Stimulated activated CD8-positive, alpha-beta memory T cell treated with anti-CD3 and anti-CD28 coated beads, Interleukin-15, amount 100 ng/mL, for 48 hours (primary cell): Measurements from ENCODE around the gene PPP1R3C.
A peak's percentile ranks its signal among the peaks of the same experiment; 100 is the strongest.

Source experiments
- DNase-seq, 2 donors: peaks; one replicate each; pipeline ENCODE4 v3.0.0-alpha.2; 2020; ENCODE audit warnings: low read depth in 2 of 2

PPP1R3C gene

DNA sequence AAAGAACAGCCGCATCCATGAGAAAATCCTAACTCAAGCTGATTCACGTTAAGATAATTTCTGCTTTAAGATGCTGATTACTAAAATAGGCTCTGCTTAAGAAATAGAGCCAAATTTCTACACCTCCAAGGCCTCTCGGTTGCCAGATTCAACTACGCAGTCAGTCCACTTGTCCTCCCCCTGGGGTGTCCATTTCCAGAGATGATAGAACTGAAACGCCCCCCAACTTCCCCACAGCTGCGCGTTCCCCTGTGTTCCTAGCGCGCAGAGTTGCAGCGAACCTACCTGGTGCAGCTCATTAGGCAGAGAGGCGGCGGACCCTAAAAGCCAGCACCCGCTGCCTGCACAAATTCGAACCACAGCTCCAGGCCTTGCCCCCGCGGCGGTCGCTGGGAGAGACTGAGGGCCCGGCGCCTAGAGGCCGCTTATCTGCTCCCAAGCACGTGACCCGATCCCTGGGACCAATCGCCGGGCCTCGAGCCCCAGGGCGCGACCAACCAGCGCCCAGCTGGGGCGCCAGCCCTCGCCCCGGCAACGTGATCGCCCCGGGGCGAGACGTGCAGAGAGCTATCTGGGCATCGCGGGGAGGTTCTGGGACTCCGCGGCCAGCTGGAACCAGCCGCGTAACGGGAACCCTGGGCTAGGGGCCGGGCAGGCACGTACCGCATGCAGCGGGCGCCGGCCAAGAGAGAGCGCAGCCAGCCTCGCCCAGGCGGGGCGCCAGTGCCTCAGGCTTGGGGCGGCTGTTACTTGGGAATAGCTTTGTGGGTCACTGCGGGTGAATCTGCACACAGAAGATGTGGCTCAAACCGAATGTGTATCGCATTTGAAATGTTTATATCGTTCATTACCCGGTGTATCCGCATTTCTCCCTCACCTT is at the start of gene PPP1R3C:
Gene PPP1R3C, minus strand, starts transcription at position 401 of the 880 bp plus-strand sequence. Its CDS starts 102 bp downstream, at position 299.
- peak; percentile 35 to 47 for DNase-seq

DNA sequence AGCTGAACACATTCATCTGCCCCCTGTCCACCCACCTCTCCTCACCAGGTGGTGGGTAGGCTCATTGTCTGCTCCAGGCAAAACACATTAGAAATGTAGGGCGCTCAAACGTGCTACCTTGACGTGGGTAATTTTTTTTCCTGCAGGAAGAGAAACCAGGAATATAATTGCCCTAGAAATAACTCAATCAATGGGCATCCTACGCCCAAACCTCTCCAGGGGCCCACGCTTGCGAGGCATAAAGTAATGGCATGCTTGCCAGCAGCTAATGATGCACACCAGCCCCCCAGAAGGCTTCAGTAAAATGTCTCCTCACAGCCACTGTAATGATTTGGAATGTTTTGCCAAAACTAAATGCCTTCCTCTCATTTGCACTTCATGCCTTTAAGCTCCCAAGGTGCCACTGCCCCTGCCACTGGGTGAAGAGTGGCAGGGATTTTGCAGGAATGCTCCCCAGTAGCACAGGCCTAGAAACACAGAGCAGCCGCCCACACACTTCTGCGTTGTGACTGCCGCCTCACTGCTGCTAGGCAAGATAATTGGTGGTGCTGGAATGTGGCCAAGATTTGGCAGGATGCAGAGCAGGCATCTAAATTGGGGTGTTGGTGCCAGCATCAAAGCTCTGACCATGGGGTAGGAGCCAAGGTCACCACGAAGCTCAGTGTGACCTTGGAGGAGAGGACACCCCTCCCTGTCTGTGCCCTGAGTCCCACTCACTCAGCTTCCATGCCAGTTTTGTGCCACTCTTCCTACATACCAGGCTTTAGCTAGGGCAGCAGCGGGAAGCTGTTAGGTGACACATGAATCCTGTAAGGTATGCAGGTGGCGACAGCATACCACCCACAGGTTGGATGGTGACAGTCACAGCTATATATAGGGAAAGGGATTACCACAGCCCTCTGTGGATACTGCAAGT is 48.7 kb upstream of the PPP1R3C start:
- no peak for DNase-seq

DNA sequence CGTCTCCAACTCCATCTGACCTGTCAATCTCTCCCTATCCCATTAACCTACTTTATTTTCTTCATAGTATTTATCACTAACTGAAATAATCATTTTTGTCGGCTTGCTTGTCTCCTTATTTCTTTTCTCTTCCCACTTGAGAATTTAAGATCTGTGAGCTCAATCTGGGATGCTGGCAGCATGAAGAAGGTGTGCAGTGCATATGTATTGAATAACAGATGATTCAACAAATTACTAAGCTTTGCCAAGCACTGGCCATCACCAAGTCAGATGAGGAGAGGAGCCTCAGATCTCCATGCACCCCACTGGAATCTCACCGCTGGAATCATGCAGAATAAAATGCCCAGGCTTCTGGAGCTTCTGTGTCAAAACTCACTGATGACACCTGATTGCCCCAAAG is 47.6 kb upstream of the PPP1R3C start:
- DNase-seq: no peak

DNA sequence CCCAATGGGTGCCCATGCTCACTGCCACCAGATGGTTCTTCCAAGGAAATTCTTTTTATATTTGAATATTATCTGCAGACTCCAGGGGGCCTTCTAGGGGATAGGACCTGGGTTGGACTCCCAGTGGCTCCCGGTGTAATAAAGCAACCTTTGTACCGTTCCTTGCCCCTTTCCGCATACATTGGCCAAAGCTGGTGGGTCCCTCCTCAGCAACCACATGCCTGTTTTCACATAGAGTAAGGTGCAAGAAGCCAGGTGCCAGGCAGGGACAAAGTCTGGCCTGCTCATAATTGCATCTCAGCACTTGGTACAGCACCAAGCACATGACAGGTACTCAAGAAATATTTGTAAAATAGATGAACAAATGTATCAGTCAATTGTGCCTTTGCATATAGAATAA is 46.4 kb upstream of the PPP1R3C start:
- no peak for DNase-seq

DNA sequence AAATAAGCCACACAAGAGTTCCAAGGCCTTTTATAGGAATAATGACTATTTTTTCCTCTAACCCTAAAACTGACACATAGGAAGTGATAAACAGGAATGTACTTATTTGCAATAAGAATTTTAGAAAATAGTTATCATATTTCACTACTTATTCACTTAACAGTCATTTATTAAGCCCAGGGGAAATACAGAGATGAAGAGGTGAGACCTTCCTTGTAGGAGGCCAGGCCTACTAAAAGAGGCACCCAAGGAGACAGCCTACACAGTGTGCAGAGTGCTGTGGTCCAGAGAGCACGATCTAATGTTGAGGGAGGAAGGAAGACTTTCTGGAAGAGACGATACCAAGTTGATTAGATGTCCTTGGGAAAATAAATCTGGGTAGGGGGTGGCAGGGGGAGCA is 45.0 kb upstream of the PPP1R3C start:
- DNase-seq: no peak

DNA sequence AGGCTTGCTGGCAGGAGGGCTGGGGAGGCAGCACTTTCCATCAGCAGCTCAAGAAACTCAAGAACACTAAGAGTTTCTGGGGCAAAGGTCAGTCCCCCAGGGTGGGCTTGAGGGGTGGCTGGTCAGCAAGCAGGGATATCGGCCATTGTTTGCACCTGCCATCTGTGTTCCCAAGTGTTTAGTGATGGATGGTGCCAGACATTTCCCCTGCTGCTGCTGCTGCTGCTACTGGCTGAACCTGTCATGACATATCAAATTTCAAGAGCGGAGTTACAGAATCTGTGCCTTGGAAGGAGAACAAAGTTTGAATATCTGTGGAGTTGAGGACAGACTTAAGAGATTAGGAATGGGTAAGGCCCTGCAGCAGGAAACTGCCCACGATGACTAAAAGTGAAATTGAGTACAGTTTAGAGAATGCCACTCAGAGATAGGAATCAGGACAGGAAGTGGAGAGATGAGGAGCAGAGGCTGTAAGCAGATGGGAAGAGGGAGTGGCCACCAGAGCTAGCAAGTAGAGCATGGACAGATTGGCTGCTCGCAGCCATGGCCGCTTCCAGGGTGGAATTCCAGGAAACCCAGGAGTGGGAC is 39.2 kb upstream of the PPP1R3C start:
- no peak for DNase-seq

DNA sequence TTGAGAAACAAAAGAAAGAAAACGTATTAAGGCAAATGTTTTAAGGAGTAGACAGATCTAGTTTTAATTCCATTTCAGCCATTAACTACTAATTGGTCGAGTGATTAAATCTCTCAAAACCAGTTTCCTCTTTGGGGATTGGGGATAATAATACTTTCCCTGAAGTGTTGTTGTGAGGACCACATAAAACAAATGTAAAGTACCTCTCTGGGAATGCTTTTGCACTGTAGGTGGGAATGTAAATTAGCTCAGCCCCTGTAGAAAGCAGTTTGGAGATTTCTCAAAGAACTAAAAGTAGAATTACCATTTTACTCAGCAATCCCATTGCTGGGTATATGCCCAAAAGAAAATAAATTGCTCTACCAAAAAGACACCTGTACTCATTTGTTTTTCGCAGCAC is 36.0 kb upstream of the PPP1R3C start:
- no peak for DNase-seq

DNA sequence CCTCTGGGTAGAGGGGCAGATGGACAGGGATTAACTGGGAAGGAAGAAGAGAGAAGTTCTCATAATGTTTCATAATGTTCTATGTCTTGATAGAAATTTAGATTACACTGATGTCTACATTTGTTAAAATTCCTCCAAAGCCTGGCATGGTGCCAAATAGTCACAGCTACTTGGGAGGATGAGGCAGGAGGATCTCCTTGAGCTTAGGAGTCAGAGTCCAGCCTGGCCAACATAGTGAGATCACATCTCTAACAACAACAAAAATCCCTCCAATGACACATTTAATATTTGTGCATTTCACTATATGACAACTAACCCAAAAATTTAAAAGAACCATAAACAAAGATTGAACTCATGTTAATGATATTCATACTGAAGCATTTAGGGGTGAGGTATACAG is 33.0 kb upstream of the PPP1R3C start:
- no peak for DNase-seq

DNA sequence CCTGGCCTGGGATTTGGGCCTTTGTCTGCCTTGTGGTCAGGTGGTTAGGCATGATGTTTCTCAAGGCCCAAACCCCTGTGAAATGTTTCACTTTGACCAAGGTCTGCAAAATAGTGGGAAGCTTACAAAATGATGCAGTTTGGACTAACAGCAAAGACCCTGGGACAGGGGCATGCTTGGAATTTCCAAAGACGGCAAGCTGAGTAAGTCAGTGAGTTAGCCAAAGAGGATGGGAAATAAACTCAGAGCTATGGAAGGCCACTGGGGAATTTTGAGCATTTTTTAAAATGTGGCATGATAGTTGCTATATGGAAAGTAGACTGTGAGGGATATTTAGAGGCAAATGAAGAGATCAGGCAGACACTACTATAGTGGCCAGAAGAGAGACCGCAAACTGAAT is 31.6 kb upstream of the PPP1R3C start:
- DNase-seq: no peak

DNA sequence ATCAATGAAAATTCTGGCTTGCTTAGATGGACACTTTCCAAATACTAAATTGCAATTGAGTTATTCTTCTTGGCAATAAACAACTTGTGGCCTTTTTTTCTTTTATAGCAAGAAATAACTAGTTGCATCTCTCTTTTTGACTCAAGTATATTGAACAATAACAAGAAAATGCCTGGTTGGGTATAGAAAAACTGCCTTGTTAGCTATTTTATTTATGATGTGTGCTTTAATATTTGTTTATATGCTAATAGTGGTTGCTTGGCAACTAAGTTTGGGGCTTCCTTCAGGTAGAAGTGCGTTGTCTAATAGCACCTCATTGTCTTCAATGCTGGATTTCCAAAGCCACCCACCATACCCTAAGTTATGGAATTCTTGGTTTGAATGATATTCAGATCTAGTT is 30.1 kb upstream of the PPP1R3C start:
- DNase-seq: no peak

DNA sequence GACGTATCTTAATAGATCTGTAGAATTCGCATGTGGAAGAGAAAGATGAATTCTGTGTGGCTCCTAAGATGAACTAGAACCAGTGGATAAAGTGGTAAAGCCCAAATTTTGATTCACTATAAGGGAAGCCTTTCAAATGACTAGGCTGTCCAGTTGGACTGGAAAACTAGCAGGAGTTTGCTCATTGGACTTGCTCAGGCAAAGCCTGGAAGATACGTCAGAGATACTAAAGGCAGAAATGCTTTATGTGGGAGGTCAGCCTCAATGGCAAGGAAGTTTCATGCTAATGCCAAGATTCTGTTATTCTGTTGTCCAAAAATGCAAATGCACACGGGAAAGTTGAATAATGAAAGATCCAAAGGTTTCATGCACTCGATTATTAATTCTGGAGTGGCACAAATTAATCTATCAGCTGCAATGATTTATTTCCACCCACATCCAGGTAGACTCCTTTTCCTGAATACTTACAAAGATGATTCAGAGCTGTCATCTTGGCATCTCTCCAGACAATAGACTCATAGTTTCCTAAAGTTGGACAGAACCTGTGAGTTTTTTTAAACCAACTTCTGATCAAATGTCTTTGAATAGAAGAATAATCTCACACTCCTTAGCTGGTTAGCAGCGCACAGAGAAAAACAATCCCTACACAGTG is 20.5 kb upstream of the PPP1R3C start:
- no peak for DNase-seq

DNA sequence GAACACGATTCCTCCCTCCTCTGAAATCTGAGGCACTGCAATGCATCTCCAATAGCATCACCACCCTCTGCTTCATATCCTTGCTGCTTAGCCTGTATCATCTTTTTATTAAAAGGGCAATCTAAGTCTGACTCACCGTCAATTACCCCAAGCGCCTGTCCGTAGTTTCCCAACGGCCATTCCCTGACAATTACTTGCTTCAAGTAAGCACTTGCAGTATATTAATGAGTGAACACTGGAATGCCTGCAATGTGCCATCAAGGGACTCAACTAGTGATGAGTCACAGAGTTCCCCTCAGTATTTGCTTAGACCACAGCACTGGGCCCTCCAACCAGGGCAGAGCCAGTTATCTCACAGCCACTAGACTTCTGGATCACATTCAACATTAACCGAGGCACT is 19.5 kb upstream of the PPP1R3C start:
- DNase-seq: no peak

DNA sequence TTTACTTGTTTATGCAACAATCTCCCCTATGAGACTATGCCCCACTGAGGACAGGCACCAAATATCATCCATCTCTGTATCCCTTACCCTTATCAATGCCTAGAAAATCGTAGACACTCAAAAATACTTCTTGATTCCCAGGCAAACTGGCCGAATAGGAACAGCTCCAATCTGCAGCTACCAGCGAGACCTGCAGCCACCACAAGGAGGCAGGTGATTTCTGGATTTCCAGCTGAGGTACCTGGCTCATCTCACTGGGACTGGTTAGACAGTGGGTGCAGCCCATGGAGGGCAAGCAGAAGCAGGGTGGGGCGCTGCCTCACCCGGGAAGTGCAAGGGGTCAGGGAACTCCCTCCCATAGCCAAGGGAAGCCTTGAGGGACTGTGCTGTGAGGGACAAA is 10.8 kb upstream of the PPP1R3C start:
- DNase-seq: no peak

DNA sequence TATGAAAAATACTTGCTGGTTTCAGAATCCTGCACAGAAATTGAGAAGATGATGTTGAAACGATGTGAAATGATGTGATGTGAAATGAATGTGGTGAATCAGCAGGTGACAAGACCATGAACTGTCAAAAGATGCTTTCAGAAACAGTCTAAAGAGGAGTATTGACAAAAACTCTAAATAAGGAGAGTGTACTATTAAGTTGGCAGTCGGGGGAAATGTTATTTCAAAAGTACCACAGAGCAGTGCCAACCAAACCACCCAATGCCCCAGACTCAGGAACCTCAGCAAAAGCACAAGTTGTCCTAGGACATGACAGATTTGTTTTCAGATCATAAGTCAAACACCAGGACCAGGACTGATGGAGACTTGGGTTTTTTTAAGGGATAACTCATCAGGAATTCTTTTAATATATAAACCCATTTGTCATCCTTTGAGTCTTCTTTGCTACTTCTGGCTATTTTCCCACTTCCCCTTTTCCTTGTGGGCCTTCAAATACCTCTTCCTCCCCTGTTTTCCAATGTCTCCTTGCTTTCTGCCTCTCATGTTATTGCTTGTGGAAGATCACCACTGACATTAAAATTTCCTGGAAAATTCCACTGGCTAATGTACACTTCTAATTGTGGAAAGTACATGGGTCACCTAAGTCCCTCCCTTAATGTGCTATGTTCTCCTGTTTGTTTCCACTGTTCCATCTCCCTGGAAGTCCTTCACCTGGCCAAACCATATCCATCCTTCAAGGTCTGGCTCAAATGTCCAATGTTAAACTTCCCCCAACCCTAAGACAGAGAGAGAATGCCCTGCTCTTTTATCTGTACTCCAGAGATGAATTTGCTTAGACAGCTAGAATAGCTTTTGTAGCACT is 10.2 kb upstream of the PPP1R3C start:
- no peak for DNase-seq

DNA sequence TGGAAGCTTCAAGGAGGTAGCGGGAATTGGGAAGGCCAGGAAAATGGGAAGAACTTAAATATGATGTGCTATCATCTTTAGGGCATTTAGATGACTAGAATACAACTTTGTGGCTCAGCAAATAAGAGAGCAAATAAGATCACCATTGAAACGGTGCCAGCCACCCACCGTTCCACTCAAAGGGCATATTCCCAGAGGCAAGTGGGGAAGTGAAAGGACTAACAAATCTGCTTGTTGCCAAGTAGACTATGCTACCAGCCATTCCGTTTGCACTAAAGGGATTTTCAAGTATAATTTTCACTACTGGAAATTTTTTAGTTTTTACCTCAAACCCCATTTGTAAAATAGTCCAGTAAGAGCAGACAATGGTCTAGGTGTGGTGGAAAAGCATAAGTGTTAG is 4.0 kb upstream of the PPP1R3C start:
- DNase-seq: no peak

DNA sequence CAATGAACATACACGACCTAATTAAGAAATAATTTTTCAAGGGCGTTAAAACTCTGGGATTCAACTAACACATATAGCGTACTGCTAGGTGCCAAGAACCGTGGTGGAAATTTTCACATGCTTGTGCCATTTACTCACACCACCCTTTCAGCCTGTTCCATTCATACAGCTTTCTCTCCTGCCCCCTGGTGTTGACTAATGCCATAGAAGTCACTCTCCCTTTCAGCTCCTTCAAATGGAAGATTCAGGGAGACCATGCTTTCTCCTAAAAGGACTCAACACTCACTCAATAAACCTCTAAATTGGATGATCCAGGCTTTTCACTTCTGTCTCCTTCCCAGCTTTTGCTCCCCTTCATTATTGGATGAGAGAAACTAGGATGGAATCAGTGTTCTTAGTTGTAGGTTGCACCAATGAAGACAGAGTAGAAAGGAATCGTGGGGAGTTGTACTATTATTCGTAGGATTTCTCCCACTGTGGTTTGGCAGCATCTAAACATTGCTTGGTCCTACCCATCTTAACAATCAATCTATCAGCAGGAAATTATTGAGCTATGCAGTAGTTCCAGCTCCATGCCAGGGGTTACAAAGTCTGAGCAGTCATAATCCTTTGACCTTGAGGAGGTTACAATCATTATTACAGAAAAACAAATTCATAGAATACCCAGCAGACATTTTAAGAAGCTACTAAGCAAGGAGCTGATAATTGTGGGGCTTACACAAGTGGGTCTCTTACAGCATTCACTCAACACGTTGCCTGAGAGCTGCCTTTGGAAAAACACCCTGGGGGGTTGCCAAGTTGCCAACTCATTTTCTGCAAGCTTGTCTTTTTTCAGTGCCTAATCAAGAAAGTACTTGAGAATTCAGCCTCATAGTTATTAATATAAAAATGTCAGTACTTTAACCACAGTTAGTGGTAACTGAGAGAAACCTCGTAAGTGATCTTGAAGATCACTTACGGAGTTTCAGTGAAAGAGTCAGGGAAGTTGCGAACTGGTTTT is 2.8 kb upstream of the PPP1R3C start:
- DNase-seq: peak in 1 of 2 donors; percentile 4

DNA sequence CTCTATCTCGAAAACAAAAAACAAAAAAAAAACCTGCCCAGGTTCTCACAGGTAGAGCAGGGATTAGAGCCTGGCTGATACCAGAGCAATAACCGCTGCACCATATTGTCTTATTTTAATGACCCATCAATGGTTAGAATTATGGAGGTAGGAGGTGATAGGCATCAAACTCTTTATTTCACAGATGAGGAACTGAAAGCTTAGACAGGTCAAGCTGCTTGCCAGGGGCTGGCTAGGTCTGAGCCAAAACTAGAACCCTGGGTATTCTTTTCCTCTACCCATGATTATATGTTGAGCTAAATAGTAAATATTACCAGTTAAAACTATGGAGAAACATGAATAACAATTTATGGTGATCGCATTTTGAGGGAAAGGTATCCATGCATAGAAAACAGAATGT is 2.0 kb upstream of the PPP1R3C start:
- no peak for DNase-seq

DNA sequence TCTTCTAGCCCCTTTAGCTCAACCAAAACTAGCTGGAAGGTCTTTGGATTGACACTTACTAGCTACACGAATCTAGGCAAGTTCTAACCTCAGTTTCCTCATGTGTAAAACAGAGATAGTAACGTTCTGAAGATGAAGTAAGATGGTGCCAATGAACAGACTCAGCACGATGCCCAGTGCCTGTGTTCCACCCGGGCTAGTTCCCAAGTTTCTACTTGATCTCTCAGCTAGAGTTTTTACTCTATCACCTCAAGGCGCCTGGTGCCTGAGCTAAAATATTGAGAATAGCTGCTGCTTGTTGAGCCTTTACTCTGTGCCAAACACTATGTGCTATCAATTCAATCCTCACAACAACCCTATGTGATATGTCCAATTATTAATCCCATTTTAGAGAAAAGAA is 1.4 kb upstream of the PPP1R3C start:
- no peak for DNase-seq

DNA sequence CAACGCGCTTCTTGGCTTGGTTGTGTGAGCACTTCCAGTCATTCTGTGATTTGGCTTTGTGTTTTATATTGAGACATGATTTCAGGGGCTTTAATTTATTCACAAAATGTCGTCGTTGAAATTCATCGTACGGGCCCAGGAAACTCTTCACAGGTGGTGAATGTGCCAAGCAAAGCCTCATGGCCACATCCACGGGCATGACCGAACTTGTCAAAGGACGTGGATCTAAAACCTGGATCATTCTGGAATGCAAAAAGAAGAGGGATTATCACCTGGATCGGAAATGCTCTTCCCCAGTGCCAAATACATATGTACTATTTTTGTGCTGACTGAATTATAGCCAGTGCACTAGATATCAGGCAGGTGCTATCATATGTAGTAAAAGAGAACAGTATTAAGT is 2.2 kb downstream of the PPP1R3C start:
- no peak for DNase-seq
